ENCODE data around the gene IMPDH1.

DNA sequence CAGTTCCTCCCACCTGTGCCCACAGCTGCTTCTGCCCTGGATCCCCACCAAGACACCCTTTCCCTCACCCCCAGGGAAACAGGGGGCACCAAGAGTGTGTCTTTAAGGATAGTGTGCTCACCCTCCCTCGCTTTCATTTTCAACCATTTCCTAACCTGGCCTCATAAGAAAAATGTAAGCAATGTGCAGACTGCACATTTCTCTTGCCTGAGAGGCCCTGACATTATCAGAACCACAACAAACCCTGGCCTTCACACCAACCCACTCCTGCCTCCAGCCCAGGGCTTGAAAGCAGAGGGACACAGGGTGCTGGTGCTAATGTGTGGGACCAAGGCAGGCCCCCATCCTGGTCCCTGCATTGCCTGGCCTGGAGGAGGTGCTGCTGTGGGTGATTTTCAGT is 11.0 kb upstream of the IMPDH1 start:
- TF ChIP-seq, protein P1, sequence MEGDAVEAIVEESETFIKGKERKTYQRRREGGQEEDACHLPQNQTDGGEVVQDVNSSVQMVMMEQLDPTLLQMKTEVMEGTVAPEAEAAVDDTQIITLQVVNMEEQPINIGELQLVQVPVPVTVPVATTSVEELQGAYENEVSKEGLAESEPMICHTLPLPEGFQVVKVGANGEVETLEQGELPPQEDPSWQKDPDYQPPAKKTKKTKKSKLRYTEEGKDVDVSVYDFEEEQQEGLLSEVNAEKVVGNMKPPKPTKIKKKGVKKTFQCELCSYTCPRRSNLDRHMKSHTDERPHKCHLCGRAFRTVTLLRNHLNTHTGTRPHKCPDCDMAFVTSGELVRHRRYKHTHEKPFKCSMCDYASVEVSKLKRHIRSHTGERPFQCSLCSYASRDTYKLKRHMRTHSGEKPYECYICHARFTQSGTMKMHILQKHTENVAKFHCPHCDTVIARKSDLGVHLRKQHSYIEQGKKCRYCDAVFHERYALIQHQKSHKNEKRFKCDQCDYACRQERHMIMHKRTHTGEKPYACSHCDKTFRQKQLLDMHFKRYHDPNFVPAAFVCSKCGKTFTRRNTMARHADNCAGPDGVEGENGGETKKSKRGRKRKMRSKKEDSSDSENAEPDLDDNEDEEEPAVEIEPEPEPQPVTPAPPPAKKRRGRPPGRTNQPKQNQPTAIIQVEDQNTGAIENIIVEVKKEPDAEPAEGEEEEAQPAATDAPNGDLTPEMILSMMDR (IDR thresholded peaks at IDR 0.05; ENCODE audit: low read depth, low read length), result no peak
- no peak for TF ChIP-seq EZH2phosphoT487 (IDR thresholded peaks at IDR 0.05; ENCODE audit: low read depth)
